Endothelial cell of umbilical vein (primary cell): ENCODE measurements around the gene GRM8. TPM values are rescaled to one million over a fixed set of nuclear protein-coding genes. Genes with fewer than 3 reads are reported as not detected.

Source experiments
- BruUV-seq: library from RNA; stranded (reverse); fragments of 400-500 nt; replicated peaks from 2 replicates; lab custom pipeline; 2021; lab: Mats Ljungman, UMichigan
- CTCF ChIA-PET: fragments of 300-600, 350-600 bp; sonication (Branson Sonifier 250); formaldehyde crosslinking; loops from one replicate; lab custom pipeline; 2021; ENCODE audit warnings: antibody characterized with exemption, inconsistent platforms; lab: Charles Lee
- POLR2A ChIA-PET: fragments of 300-600, 350-600 bp; sonication (Branson Sonifier 250); formaldehyde crosslinking; loops from one replicate; lab custom pipeline; 2021; ENCODE audit warnings: antibody characterized with exemption, inconsistent platforms; lab: Charles Lee
- DNase-seq: peaks from one replicate; pipeline ENCODE4 v3.0.0-alpha.2; 2011; ENCODE audit warnings: low read depth, low spot score
- FAIRE-seq: peaks from 2 replicates; lab custom pipeline; 2011; peaks lifted over from hg19 to GRCh38; lab: Jason Lieb, UNC
- H2AFZ ChIP-seq: 2 replicates; pipeline ENCODE4 v1.6.0; 2012; ENCODE audit warnings: low read depth, low read length, control low read depth, inconsistent platforms
- H3K27ac ChIP-seq: 2 replicates; pipeline ENCODE4 v1.5.1; 2011; ENCODE audit warnings: low read depth, mild to moderate bottlenecking, control low read depth, low read length, moderate library complexity; ENCODE audit not compliant: insufficient read depth
- H3K27me3 ChIP-seq, 2 experiments: 2 replicates each; pipeline versions ENCODE4 v1.6.0 to v1.6.1; 2011; ENCODE audit warnings: low read length in 2 of 2, mixed read lengths in 1 of 2; ENCODE audit not compliant: control insufficient read depth in 2 of 2, insufficient read depth in 2 of 2
- H3K36me3 ChIP-seq, 2 experiments: 2 replicates in 1 of 2; 3 replicates in 1 of 2; pipeline ENCODE4 v1.5.1; 2011; ENCODE audit warnings: low read length in 2 of 2, mild to moderate bottlenecking in 1 of 2, moderate library complexity in 1 of 2; ENCODE audit not compliant: control insufficient read depth in 2 of 2, insufficient read depth in 2 of 2; ENCODE audit errors: extremely low read depth in 1 of 2
- H3K4me1 ChIP-seq: 3 replicates; pipeline ENCODE4 v1.5.1; 2011; ENCODE audit warnings: mild to moderate bottlenecking, low read length; ENCODE audit not compliant: control insufficient read depth, insufficient read depth; ENCODE audit errors: extremely low read depth
- H3K4me2 ChIP-seq: 2 replicates; pipeline ENCODE4 v1.6.1; 2011; ENCODE audit warnings: low read length, control low read depth, mixed read lengths; ENCODE audit not compliant: insufficient read depth
- H3K4me3 ChIP-seq, 3 experiments: fragments of 200-600 bp in 1 of 3; sonication (generic), shearing (Covaris generic) in 1 of 3; replicated peaks in 1 of 3; 2 replicates each; pipeline ENCODE4 v1.5.1; 2011 to 2016; ENCODE audit warnings: control low read depth in 3 of 3, low read length in 3 of 3, mild to moderate bottlenecking in 2 of 3, inconsistent platforms in 1 of 3, low read depth in 1 of 3, moderate library complexity in 1 of 3; ENCODE audit not compliant: insufficient read depth in 1 of 3
- H3K79me2 ChIP-seq: 2 replicates; pipeline ENCODE4 v1.6.0; 2012; ENCODE audit warnings: low read length, inconsistent platforms; ENCODE audit not compliant: control insufficient read depth, insufficient read depth
- H3K9ac ChIP-seq: replicated peaks from 2 replicates; pipeline ENCODE3; 2011; ENCODE audit warnings: low read length, control low read depth; ENCODE audit not compliant: insufficient read depth; ENCODE audit errors: extremely low read depth
- H3K9me1 ChIP-seq: replicated peaks from 3 replicates; pipeline ENCODE4 v1.6.0; 2011; ENCODE audit warnings: mild to moderate bottlenecking, low read length; ENCODE audit not compliant: control insufficient read depth, insufficient read depth; ENCODE audit errors: extremely low read depth
- H3K9me3 ChIP-seq: replicated peaks from 2 replicates; pipeline ENCODE4 v1.5.1; 2012; ENCODE audit warnings: low read length, inconsistent platforms; ENCODE audit not compliant: control insufficient read depth, insufficient read depth
- H4K20me1 ChIP-seq: replicated peaks from 2 replicates; pipeline ENCODE3; 2011; ENCODE audit warnings: mild to moderate bottlenecking, low read length; ENCODE audit not compliant: control insufficient read depth, insufficient read depth; ENCODE audit errors: extremely low read depth
- EZH2 ChIP-seq: IDR thresholded peaks from 2 replicates; pipeline ENCODE4 v1.6.1; 2012; ENCODE audit warnings: borderline replicate concordance, low read depth, mild to moderate bottlenecking, moderate library complexity, low read length, inconsistent platforms; ENCODE audit not compliant: severe bottlenecking
- FOS ChIP-seq: IDR thresholded peaks from 2 replicates; pipeline ENCODE4 v1.6.1; 2011; ENCODE audit warnings: mild to moderate bottlenecking, low read length, moderate library complexity, borderline replicate concordance; ENCODE audit not compliant: insufficient read depth
- GATA2 ChIP-seq: IDR thresholded peaks from 2 replicates; pipeline ENCODE4 v1.7.0; 2011; ENCODE audit warnings: low read depth, mild to moderate bottlenecking, moderate library complexity, mixed read lengths, low read length; ENCODE audit not compliant: insufficient read length, insufficient read depth
- JUN ChIP-seq: IDR thresholded peaks from 2 replicates; pipeline ENCODE4 v1.6.1; 2011; ENCODE audit warnings: borderline replicate concordance, low read depth; ENCODE audit not compliant: insufficient read length, insufficient read depth
- MYC ChIP-seq: IDR thresholded peaks from one replicate; pipeline ENCODE4 v1.6.1; 2011; ENCODE audit warnings: mild to moderate bottlenecking, low read depth, low read length
- POLR2A ChIP-seq: IDR thresholded peaks from 2 replicates; pipeline ENCODE4 v1.6.1; 2012; ENCODE audit warnings: low read depth, mild to moderate bottlenecking, control low read depth, low read length
- POLR2AphosphoS5 ChIP-seq: IDR thresholded peaks from 2 replicates; pipeline ENCODE4 v1.6.1; 2012; ENCODE audit warnings: low read depth, mild to moderate bottlenecking, control low read depth, low read length, moderate library complexity; ENCODE audit not compliant: insufficient read depth
- dilution Hi-C: fragments of 300-500 bp; cut with MboI; formaldehyde crosslinking; loops from one replicate; pipeline ENCODE4 v1.15.0; 2019; ENCODE audit warnings: low sequenced_read_pairs; ENCODE audit not compliant: extremely low pct_ligation_motif_present
- intact Hi-C: fragments of 100-400 bp; cut with micrococcal nuclease; formaldehyde crosslinking; loops from one replicate; pipeline ENCODE4 v1.10.0; 2022
- polyA plus RNA-seq, 4 experiments: library from polyadenylated mRNA; depleted of rRNA in 3 of 4; stranded (reverse) in 3 of 4; unstranded in 1 of 4; fragments of >200 nt; gene quantifications; 2 replicates each; pipeline versions ENCODE4 v1.2.1 to v1.2.3, GENCODE V29; 2011 to 2012; ENCODE audit warnings: missing spikeins in 1 of 4
- total RNA-seq: library from RNA; stranded (reverse); gene quantifications from 2 replicates; pipeline ENCODE4 v1.2.3, GENCODE V29; 2021
- TF ChIP-seq, protein P1 (sequence below): IDR thresholded peaks from 2 replicates; pipeline ENCODE4 v1.6.1; 2011; ENCODE audit not compliant: insufficient read depth, insufficient read length
- TF ChIP-seq, protein P2 (sequence below), 2 donors: IDR thresholded peaks; 1 replicate in 1 of 2; 2 replicates in 1 of 2; pipeline ENCODE4 v1.5.1; 2011; ENCODE audit warnings: low read length in 2 of 2, mild to moderate bottlenecking in 2 of 2, moderate library complexity in 2 of 2, control low read depth in 1 of 2, inconsistent platforms in 1 of 2, low read depth in 1 of 2; ENCODE audit not compliant: insufficient read depth in 1 of 2; ENCODE audit errors: extremely low read depth in 1 of 2

The GRM8 gene
- total and polyA plus RNA-seq, 2 donors (not counting 3 experiments of a cell fraction or from before 2014, with no cell fraction given), result not detected

DNA sequence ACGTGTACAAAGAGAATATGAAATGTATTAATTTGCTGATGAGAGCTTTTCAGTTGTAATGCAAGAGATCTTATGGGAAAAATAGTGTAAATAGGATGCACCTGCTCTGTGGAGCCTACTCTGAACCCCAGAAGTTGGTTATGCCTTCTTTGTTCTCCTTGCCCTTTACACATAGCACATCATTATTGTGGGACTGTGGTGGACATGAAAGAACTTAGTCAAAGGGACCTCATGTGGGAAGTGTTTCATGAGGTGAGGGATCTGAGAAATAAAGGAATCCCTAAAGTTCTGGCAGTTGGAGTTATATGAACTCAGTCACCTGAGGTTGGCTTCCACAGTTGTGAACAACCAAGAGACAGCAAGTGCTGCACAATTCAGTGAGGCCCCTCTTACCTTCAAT is 66.1 kb downstream of the GRM8 start:
- intact Hi-C loops (no loop called here), dilution Hi-C loops (no loop called here)
- POLR2A ChIA-PET, result no interaction called here
- BruUV-seq, result no TSS peak
- H3K79me2 ChIP-seq, result no peaks in the 10 kb centered on the region
- no peaks in the 10 kb centered on the region for H3K9me1 ChIP-seq
- no peak overlapping the region for H3K9ac ChIP-seq
- no peak overlapping the region for H3K4me2 ChIP-seq
- H3K4me3 ChIP-seq, result no peak overlapping the region
- H3K27me3 ChIP-seq, result no peaks in the 10 kb centered on the region
- no peaks in the 10 kb centered on the region for H3K36me3 ChIP-seq
- H2AFZ ChIP-seq, result no peak overlapping the region
- TF ChIP-seq MYC (no peak), POLR2A (no peak), GATA2 (no peak)
- TF ChIP-seq, protein P1, sequence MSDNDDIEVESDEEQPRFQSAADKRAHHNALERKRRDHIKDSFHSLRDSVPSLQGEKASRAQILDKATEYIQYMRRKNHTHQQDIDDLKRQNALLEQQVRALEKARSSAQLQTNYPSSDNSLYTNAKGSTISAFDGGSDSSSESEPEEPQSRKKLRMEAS, result no peak
- no peaks in the 10 kb centered on the region for H3K4me1 ChIP-seq
- no peaks in the 10 kb centered on the region for H3K9me3 ChIP-seq
- DNase-seq (no peak), FAIRE-seq (no peak)
- H4K20me1 ChIP-seq, result no peaks in the 10 kb centered on the region
- CTCF ChIA-PET, result no interaction called here
- no peak overlapping the region for H3K27ac ChIP-seq

DNA sequence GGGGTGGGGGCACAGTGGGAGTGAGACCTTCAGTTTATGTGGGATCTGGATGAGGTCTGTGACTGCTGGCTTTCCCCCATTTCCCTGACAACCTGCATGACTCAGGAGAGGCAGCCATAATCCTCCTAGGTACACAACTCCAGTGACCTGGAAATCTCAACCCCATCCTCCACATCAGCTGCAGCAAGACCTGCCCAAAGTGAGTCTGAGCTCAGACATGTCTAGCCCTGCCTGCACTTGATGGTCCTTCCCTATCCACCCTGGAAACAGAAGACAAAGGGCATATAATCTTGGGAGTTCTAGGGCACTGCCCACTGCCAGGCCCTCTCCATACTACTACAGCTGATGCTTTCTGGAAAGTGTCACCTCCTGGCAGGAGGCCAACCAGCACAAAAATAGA is 75.6 kb downstream of the GRM8 start:
- DNase-seq, result no peak
- no peaks in the 10 kb centered on the region for H3K27me3 ChIP-seq
- H4K20me1 ChIP-seq, result no peaks in the 10 kb centered on the region
- intact Hi-C loops (no loop called here), dilution Hi-C loops (no loop called here)
- no peaks in the 10 kb centered on the region for H3K9me3 ChIP-seq
- TF ChIP-seq POLR2A, result no peak
- TF ChIP-seq, protein P2, sequence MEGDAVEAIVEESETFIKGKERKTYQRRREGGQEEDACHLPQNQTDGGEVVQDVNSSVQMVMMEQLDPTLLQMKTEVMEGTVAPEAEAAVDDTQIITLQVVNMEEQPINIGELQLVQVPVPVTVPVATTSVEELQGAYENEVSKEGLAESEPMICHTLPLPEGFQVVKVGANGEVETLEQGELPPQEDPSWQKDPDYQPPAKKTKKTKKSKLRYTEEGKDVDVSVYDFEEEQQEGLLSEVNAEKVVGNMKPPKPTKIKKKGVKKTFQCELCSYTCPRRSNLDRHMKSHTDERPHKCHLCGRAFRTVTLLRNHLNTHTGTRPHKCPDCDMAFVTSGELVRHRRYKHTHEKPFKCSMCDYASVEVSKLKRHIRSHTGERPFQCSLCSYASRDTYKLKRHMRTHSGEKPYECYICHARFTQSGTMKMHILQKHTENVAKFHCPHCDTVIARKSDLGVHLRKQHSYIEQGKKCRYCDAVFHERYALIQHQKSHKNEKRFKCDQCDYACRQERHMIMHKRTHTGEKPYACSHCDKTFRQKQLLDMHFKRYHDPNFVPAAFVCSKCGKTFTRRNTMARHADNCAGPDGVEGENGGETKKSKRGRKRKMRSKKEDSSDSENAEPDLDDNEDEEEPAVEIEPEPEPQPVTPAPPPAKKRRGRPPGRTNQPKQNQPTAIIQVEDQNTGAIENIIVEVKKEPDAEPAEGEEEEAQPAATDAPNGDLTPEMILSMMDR (IDR thresholded peaks at IDR 0.05; ENCODE audit: extremely low read depth in 1 of 2, insufficient read depth in 1 of 2, low read depth in 1 of 2, low read length in 2 of 2), result no peak
- no peak for TF ChIP-seq POLR2AphosphoS5
- TF ChIP-seq EZH2, result no peak
- no peak for TF ChIP-seq JUN
- no peak for TF ChIP-seq MYC
- TF ChIP-seq, protein P1, result no peak
- no peak for TF ChIP-seq FOS
- TF ChIP-seq GATA2, result no peak
- H3K9me1 ChIP-seq, result no peaks in the 10 kb centered on the region
- no peaks in the 10 kb centered on the region for H3K4me1 ChIP-seq
- POLR2A ChIA-PET, result no interaction called here
- no peak for FAIRE-seq
- H3K36me3 ChIP-seq, result no peaks in the 10 kb centered on the region
- no peak overlapping the region for H3K9ac ChIP-seq
- H3K4me3 ChIP-seq, result no peak overlapping the region
- CTCF ChIA-PET, result no interaction called here
- H3K27ac ChIP-seq, result no peak overlapping the region
- no peaks in the 10 kb centered on the region for H3K79me2 ChIP-seq
- H2AFZ ChIP-seq, result no peak overlapping the region
- BruUV-seq, result no TSS peak
- H3K4me2 ChIP-seq, result no peak overlapping the region
